Measurements from ENCODE around the gene PDIA2. TPM values are rescaled to one million over a fixed set of nuclear protein-coding genes. Genes with fewer than 3 reads are reported as not detected.

PDIA2 gene
- total RNA-seq, 2 donors from 2014 or later = 2.1 TPM; not detected in 1

DNA sequence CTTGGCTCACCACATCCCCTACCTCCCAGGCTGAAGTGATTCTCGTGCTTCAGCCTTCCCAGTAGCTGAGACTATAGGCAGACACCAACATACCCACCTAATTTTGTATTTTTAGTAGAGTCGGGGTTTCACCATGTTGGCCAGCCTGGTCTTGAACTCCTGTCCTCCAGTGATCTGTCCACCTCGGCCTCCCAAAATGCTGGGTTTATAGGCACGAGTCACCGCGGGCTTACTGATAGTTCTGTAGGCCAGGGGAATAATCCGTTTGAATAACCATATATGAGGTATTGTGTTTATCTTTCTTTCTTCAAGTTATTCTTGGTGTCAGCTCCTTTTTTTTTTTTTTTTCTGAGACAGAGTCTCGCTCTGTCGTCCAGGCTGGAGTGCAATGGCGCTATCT lies 40.7 kb upstream of the PDIA2 start:
- Histone ChIP-seq H3K36me3 (no peaks in the 10 kb centered on the region), H3K4me1 (replicated peaks) (no peaks in the 10 kb centered on the region), H3K9me3 (no peaks in the 10 kb centered on the region), H3K4me3 (no peak overlapping the region), H3K27me3 (replicated peaks; ENCODE audit: insufficient read depth) (no peaks in the 10 kb centered on the region), H3K27ac (no peak overlapping the region)
- intact Hi-C loops (cut with DNase I) = no loop called here
- DNase-seq (ENCODE audit: low spot score) = no peak
- WGBS = 94% methylated on average over 10 of the region's 10 CpGs
- TF ChIP-seq POLR2A (IDR thresholded peaks at IDR 0.05) = no peak

DNA sequence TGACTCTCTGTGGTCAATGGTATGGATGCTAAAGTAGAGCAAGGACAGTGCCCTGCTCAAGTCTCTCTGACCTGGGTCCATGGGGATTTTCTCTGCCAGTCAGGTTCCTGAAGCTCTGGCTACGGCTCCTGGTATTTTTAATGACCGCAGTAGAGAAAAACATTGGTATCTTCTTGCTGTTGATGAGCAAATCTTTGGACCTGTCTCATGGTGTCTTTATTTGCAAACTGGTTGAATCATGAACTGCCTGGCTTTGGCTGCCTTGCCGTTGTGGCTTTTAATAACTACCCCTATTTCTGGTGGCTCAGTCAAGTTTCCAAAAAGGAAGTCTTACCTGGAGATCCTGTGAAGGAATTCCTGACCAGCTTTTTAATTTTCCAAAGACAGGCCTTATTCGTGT lies 39.6 kb upstream of the PDIA2 start:
- Histone ChIP-seq H3K4me1 (replicated peaks) (no peaks in the 10 kb centered on the region), H3K4me3 (no peak overlapping the region), H3K9me3 (no peaks in the 10 kb centered on the region), H3K27ac (no peak overlapping the region), H3K36me3 (no peaks in the 10 kb centered on the region), H3K27me3 (replicated peaks; ENCODE audit: insufficient read depth) (no peaks in the 10 kb centered on the region)
- 57% methylated on average over 4 of the region's 4 CpGs for WGBS
- intact Hi-C loops (cut with DNase I) = no loop called here
- no peak for DNase-seq (ENCODE audit: low spot score)
- TF ChIP-seq POLR2AphosphoS5 (IDR thresholded peaks at IDR 0.05) (no peak), POLR2A (IDR thresholded peaks at IDR 0.05) (no peak)
- TF ChIP-seq, protein P1, sequence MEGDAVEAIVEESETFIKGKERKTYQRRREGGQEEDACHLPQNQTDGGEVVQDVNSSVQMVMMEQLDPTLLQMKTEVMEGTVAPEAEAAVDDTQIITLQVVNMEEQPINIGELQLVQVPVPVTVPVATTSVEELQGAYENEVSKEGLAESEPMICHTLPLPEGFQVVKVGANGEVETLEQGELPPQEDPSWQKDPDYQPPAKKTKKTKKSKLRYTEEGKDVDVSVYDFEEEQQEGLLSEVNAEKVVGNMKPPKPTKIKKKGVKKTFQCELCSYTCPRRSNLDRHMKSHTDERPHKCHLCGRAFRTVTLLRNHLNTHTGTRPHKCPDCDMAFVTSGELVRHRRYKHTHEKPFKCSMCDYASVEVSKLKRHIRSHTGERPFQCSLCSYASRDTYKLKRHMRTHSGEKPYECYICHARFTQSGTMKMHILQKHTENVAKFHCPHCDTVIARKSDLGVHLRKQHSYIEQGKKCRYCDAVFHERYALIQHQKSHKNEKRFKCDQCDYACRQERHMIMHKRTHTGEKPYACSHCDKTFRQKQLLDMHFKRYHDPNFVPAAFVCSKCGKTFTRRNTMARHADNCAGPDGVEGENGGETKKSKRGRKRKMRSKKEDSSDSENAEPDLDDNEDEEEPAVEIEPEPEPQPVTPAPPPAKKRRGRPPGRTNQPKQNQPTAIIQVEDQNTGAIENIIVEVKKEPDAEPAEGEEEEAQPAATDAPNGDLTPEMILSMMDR (IDR thresholded peaks at IDR 0.05) = no peak

DNA sequence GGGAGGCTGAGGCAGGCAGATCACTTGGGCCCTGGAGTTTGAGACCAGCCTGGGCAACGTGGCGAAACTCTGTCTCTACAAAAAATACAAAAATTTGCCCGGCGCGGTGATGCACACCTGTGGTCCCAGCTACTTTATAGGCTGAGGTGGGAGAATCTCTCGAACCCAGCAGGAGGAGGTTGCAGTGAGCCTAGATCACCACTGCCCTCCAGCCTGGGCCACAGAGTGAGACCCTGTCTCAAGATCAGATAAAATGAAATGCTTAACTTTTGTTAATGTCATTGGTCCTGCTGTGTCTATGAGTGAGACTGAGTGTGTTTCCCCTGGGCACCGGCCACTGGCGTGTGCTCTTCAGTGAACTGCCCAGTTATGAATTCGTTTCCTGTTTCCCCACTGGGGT lies 37.9 kb upstream of the PDIA2 start:
- no peaks in the 10 kb centered on the region for H3K27me3 ChIP-seq (replicated peaks; ENCODE audit: insufficient read depth)
- TF ChIP-seq POLR2AphosphoS5 (IDR thresholded peaks at IDR 0.05) (no peak), POLR2A (IDR thresholded peaks at IDR 0.05) (no peak)
- TF ChIP-seq, protein P1 (IDR thresholded peaks at IDR 0.05) = no peak
- intact Hi-C loops (cut with DNase I) = no loop called here
- H3K36me3 ChIP-seq = no peaks in the 10 kb centered on the region
- no peak for DNase-seq (ENCODE audit: low spot score)
- no peaks in the 10 kb centered on the region for H3K4me1 ChIP-seq (replicated peaks)
- H3K27ac ChIP-seq = no peak overlapping the region
- no peak overlapping the region for H3K4me3 ChIP-seq
- H3K9me3 ChIP-seq = no peaks in the 10 kb centered on the region
- WGBS = 94% methylated on average over 9 of the region's 9 CpGs

DNA sequence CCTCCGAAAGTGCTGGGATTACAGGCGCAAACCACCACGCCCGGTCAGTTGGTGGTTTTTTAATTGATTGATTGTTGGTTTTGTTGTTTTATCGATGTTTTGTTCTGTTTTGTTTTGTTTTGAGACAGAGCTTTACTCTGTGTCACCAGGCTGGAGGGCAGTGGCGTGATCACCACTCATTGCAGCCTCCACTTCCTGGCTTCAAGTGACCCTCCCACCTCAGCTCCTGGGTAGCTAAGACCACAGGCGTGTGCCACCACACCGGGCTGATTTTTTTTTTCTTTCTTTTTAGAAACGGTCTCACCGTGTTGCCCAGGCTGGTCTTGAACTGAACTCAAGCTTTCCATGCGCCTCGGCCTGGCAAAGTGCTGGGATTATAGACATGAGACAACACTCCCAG lies 35.9 kb upstream of the PDIA2 start:
- no peak for DNase-seq (ENCODE audit: low spot score)
- Histone ChIP-seq H3K27me3 (replicated peaks; ENCODE audit: insufficient read depth) (no peaks in the 10 kb centered on the region), H3K4me3 (no peak overlapping the region), H3K27ac (no peak overlapping the region), H3K9me3 (no peaks in the 10 kb centered on the region), H3K4me1 (replicated peaks) (no peaks in the 10 kb centered on the region), H3K36me3 (no peaks in the 10 kb centered on the region)
- WGBS = 90% methylated on average over 12 of the region's 12 CpGs
- TF ChIP-seq POLR2A (IDR thresholded peaks at IDR 0.05) = no peak
- TF ChIP-seq POLR2AphosphoS5 (IDR thresholded peaks at IDR 0.05) = no peak
- TF ChIP-seq, protein P1 (IDR thresholded peaks at IDR 0.05) = no peak
- intact Hi-C loops (cut with DNase I) = no loop called here

DNA sequence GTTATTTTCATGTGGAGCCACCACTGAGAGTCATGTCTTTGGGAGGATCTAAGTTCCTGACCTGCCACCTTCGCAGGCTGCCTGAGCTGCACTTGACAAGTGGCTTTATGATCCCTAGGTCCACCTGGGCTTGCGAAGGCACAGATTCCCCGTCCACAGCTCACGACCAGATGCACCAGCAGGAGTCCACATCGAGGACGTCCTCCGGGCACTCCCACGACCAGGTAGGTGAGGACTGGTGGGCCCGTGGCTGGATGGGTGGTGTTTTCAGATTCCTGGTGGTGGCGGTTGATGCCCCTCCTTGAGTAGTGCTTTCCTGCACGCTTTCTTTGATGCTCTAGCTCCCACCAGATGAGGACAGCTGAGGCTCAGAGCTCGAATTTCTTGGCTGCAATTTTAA lies 33.5 kb upstream of the PDIA2 start:
- Histone ChIP-seq H3K27ac (no peak overlapping the region), H3K9me3 (no peaks in the 10 kb centered on the region), H3K27me3 (replicated peaks; ENCODE audit: insufficient read depth) (no peaks in the 10 kb centered on the region), H3K4me3 (no peak overlapping the region), H3K4me1 (replicated peaks) (no peaks in the 10 kb centered on the region), H3K36me3 (no peaks in the 10 kb centered on the region)
- TF ChIP-seq, protein P1 (IDR thresholded peaks at IDR 0.05) = no peak
- TF ChIP-seq POLR2A (IDR thresholded peaks at IDR 0.05) (no peak), POLR2AphosphoS5 (IDR thresholded peaks at IDR 0.05) (no peak)
- intact Hi-C loops (cut with DNase I) = no loop called here
- WGBS = 85% methylated on average over 12 of the region's 12 CpGs
- no peak for DNase-seq (ENCODE audit: low spot score)
